NCI-H510A treated with DMSO at 0.1 percent for 48 hours (cell line): ENCODE data around the gene KIAA1328.
A peak's percentile ranks its signal among the peaks of the same experiment; 100 is the strongest.

Experiments
- DNase-seq: peaks from one replicate; lab custom pipeline; 2025; lab: John Stamatoyannopoulos, UW

KIAA1328 gene

GRCh38 chr18:36950960-36951359, 122.0 kb downstream of the KIAA1328 start:
- DNase-seq = no peak

- DNase-seq = no peak
Measured at GRCh38 chr18:36953047-36953446, 124.1 kb downstream of the KIAA1328 start.

- DNase-seq = no peak
Measured at GRCh38 chr18:36960038-36960437, 131.1 kb downstream of the KIAA1328 start.

DNA sequence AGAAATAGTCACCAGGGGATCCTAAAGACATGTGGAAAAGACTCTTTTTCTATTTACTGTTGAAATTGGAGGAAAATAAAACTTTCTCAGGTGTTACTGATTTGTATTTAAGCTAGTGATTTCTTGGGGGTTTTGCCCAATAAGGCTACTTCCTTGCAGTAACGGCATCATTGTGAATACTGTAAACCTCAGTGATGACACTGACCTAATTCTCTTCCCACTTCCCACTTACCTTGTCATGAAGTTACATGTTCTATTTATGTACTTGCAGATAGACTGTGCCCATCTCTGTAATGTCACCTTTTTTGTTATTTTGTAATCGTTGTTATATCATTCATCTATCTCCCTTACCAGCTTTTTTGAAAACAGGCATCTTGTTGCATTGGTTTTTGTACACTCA, 134.5 kb downstream of the KIAA1328 start:
- no peak for DNase-seq

DNA sequence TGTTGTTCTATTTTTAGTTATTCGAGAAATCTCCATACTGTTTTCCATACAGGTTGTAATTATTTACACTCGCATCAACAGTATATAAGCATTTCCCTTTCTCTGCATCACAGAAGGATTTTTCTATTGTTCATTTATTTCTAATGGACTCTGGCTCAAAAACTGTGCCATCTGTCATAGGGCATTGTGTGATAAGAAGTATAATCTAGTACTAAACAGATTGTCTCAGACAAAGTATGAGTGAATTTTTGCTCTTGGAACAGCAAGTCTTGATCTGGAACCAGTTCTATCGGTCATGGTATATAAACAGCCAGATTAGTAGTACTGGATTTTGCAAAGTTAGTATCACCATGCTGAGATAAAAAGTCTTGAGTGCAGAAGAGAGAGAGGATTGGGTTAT, 145.8 kb downstream of the KIAA1328 start:
- DNase-seq = no peak

- no peak for DNase-seq
Measured at GRCh38 chr18:36977121-36977520, 148.2 kb downstream of the KIAA1328 start.

DNA sequence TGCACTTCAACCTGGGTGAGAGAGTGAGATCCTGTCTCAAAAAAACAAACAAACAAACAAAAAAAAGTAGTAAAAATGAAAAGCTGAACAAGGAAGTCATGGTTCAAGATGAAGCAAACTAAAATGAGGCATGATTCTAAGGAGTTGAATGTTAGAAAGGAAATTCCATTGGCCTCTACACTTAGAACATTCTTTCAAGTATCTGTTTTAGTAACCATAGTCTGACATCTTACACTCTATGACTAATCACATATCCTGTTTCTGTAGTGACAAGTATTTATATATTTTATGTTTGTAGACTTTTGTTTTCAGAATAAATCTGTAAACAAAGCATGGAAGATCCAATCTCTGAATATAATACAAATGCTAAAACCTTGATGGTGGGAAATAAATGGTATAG, 164.1 kb downstream of the KIAA1328 start:
- DNase-seq = no peak

- DNase-seq = no peak
Measured at GRCh38 chr18:37006742-37007141, 177.8 kb downstream of the KIAA1328 start.

GRCh38 chr18:37012452-37012851, 183.5 kb downstream of the KIAA1328 start:
- DNase-seq = no peak

DNA sequence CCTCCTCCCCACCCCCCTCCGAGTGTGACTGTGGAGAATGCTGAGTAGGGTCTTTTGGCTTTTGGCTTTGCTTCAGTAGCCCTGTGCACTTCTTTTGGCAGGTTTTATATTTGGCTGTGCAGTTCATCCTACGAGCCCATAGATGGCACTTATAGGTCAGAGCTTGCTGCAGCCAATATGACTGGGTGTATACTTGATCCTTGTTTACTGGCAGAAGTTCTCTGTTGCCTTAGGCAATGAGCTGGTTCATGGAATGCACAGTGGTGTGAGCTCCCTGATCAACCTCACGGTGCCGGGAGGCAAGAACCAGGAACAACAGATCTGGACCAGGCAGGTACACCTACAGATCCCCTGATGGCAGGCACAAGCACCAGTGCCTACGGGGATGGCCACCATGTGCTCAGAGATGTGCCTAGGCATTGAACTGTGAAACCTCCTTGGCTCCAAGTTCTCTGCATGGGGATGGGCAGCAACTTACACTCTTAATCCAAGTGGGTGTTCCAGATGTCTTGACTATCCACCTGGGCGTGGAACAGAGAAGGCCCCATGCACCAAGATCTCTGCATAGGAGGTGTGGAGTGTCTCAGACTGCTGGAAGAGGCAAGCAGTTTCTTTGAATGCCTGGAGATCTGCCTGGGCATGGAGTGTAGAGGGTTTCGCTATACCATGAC, 190.4 kb downstream of the KIAA1328 start:
- DNase-seq = peak; percentile 39

GRCh38 chr18:37033419-37033818, 204.5 kb downstream of the KIAA1328 start:
- no peak for DNase-seq

DNA sequence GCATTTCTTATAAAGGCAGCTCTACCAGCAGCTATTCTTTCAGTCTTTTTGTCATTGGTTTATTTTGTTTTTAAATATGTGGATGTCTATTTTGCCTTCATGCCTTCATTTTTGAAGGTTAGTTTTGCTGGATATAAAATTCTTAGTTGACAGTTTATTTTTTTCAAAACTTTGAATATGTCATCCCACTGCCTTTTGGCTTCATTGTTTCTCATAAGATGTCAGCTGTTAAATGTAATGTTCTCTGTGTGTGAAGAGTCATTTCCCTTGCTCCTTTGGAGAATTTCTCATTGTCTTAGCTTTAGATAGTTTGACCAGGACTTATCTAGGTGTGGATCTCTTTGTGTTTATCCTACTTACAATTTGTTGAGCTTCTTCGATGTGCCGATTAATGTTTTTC, 213.5 kb downstream of the KIAA1328 start:
- no peak for DNase-seq

GRCh38 chr18:37055137-37055802, 226.3 kb downstream of the KIAA1328 start:
- no peak for DNase-seq

GRCh38 chr18:37064187-37064586, 235.3 kb downstream of the KIAA1328 start:
- DNase-seq = no peak

DNA sequence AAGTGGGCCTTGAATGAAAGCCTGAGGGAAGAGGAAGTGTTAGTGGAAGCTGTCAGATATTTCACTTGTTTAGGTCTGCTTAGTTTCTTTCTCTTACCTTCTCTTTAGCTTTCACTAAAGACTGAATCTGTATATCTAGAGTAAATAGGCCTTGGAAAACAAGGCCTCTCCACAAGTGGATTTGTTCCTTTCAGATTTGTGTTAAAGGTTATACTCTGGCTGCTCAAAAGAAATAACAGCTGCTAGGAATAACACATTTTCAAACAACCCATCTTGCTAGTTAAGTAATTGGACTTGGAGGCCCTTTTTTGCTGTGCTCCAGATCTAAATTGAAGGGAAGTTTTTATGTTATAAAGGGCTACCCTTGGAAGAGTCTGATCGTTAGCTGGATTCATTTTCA, 236.3 kb downstream of the KIAA1328 start:
- DNase-seq = no peak

DNA sequence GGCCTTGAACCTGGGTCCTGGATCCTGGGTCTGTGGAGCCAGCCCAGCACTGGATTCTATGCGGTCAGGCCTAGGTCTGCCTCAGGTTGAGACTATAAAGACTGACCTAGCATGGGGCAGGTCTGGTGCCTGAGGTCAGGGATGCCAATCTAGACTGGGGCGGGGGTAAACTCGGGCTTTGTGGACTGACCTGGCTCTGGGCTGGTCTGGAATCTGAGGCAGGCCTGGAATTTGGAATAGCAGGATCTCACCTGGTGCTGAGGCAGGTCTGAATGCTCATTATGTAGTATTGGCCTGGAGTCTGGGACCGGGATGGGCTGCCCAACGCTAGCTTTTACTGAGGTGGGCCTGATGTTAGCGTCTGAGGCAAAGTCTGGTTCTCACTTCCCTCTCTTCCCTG, 256.0 kb downstream of the KIAA1328 start:
- no peak for DNase-seq

GRCh38 chr18:37085362-37085761, 256.4 kb downstream of the KIAA1328 start:
- DNase-seq = no peak

GRCh38 chr18:37107748-37108522, 279.0 kb downstream of the KIAA1328 start:
- peak; percentile 73 for DNase-seq

DNA sequence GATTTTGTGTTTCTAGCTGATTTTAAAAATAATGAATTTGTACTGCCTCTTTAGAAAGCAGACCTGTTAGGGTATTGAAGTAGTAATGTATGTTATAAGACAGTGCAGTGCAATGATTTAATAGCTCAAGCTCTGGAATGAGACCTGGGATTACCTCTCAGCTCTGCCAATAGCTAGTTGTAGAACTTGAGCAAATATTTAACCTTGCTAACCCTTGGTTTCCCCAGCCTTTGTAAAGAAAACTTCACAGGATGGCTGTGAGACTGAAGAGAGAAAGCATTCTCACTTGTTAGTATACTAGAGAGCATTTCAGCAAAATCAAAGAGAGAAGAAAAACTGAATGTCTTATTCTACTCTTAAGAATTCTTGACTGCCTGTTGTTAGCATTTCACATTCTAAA, 293.9 kb downstream of the KIAA1328 start:
- DNase-seq = no peak

GRCh38 chr18:37124516-37124915, 295.6 kb downstream of the KIAA1328 start:
- no peak for DNase-seq

GRCh38 chr18:37135177-37135576, 306.2 kb downstream of the KIAA1328 start:
- DNase-seq = no peak

GRCh38 chr18:37138456-37138855, 309.5 kb downstream of the KIAA1328 start:
- no peak for DNase-seq

GRCh38 chr18:37139876-37140275, 310.9 kb downstream of the KIAA1328 start:
- DNase-seq = no peak
